ENCODE measurements around the gene TWNK.

- TF ChIP-seq CHD4 (IDR thresholded peaks at IDR 0.05; ENCODE audit: borderline replicate concordance) (no peak), CHD2 (IDR thresholded peaks at IDR 0.05; ENCODE audit: low read length, partially characterized antibody) (no peak), CTCF (IDR thresholded peaks at IDR 0.05) (no peak), PBX3 (IDR thresholded peaks at IDR 0.05) (no peak), POLR2A (IDR thresholded peaks at IDR 0.05; ENCODE audit: low read length) (no peak), MAX (IDR thresholded peaks at IDR 0.05) (no peak), GATA3 (IDR thresholded peaks at IDR 0.05; ENCODE audit: borderline replicate concordance) (no peak), REST (IDR thresholded peaks at IDR 0.05) (no peak), RAD21 (conservative IDR thresholded peaks at IDR 0.05 in 1 of 2, IDR thresholded peaks at IDR 0.05 in 1 of 2) (no peak), MYC (IDR thresholded peaks at IDR 0.05; ENCODE audit: borderline replicate concordance, low read length) (no peak), SREBF2 (IDR thresholded peaks at IDR 0.05) (no peak)
Observed at GRCh38 chr10:101028446-101029337, 41.3 kb downstream of the TWNK start.

All from A549 (cell line).